SK-N-SH (cell line): ENCODE results near the gene LRRC56. TPM values are rescaled to one million over a fixed set of nuclear protein-coding genes. Genes with fewer than 3 reads are reported as not detected.

Experiments
- CTCF ChIA-PET: fragments of 300-600, 350-600 bp; formaldehyde crosslinking; extraction: SDS; loops from one replicate; lab custom pipeline; 2021; lab: Yijun Ruan, JAX
- POLR2A ChIA-PET: fragments of 350-600 bp; sonication (Branson Sonifier 250); formaldehyde crosslinking; extraction: SDS; loops from one replicate; lab custom pipeline; 2020; ENCODE audit warnings: antibody characterized with exemption, inconsistent platforms; lab: Yijun Ruan, JAX
- DNase-seq: peaks from one replicate; pipeline ENCODE4 v3.0.0; 2012
- H2AFZ ChIP-seq: fragments of 200-600 bp; sonication (generic); 2 replicates; pipeline ENCODE4 v1.8.1; 2016; ENCODE audit warnings: antibody characterized with exemption, mild to moderate bottlenecking, low read depth
- H3F3A ChIP-seq: fragments of 200-600 bp; sonication (generic); replicated peaks from 2 replicates; pipeline ENCODE3; 2016; ENCODE audit warnings: antibody characterized with exemption, mild to moderate bottlenecking; ENCODE audit not compliant: insufficient read depth
- H3K27ac ChIP-seq, 2 experiments: fragments of 200-500 bp in 1 of 2; fragments of 200-600 bp in 1 of 2; sonication (Bioruptor generic) in 1 of 2; sonication (generic), shearing (Covaris generic) in 1 of 2; 2 replicates each; pipeline versions ENCODE4 v1.5.1 to v1.6.1; 2014 to 2016; ENCODE audit warnings: low read depth in 2 of 2, inconsistent platforms in 1 of 2, low read length in 1 of 2, mild to moderate bottlenecking in 1 of 2, mixed read lengths in 1 of 2
- H3K27me3 ChIP-seq: fragments of 200-600 bp; sonication (generic), shearing (Covaris generic); 2 replicates; pipeline ENCODE4 v1.6.1; 2016; ENCODE audit warnings: mixed run types; ENCODE audit not compliant: insufficient read depth
- H3K36me3 ChIP-seq, 2 experiments: fragments of 200-500 bp in 1 of 2; fragments of 200-600 bp in 1 of 2; sonication (Bioruptor generic) in 1 of 2; sonication (generic) in 1 of 2; replicated peaks in 1 of 2; 2 replicates each; pipeline versions ENCODE3 to v1.5.1; 2014 to 2016; ENCODE audit warnings: low read length in 1 of 2, mild to moderate bottlenecking in 1 of 2; ENCODE audit not compliant: insufficient read depth in 2 of 2, control insufficient read depth in 1 of 2
- H3K4me1 ChIP-seq, 2 experiments: fragments of 200-500 bp in 1 of 2; fragments of 200-600 bp in 1 of 2; sonication (Bioruptor generic) in 1 of 2; sonication (generic), shearing (Covaris generic) in 1 of 2; 2 replicates each; pipeline versions ENCODE4 v1.5.1 to v1.6.1; 2014 to 2016; ENCODE audit warnings: low read depth in 1 of 2, low read length in 1 of 2, mixed run types in 1 of 2; ENCODE audit not compliant: insufficient read depth in 2 of 2, control insufficient read depth in 1 of 2
- H3K4me2 ChIP-seq: fragments of 200-600 bp; sonication (generic), shearing (Covaris generic); 2 replicates; pipeline ENCODE4 v1.6.1; 2017; ENCODE audit warnings: mixed run types
- H3K4me3 ChIP-seq, 2 experiments: fragments of 200-500 bp in 1 of 2; fragments of 200-600 bp in 1 of 2; sonication (Bioruptor generic) in 1 of 2; sonication (generic), shearing (Covaris generic) in 1 of 2; 2 replicates each; pipeline versions ENCODE4 v1.5.1 to v1.8.1; 2014 to 2016; ENCODE audit warnings: low read depth in 2 of 2, inconsistent platforms in 1 of 2, low read length in 1 of 2, mild to moderate bottlenecking in 1 of 2, mixed read lengths in 1 of 2, moderate library complexity in 1 of 2
- H3K79me2 ChIP-seq: fragments of 200-600 bp; sonication (generic); 2 replicates; pipeline ENCODE4 v1.8.1; 2017; ENCODE audit warnings: mild to moderate bottlenecking; ENCODE audit not compliant: insufficient read depth
- H3K9ac ChIP-seq: fragments of 200-600 bp; sonication (generic); 2 replicates; pipeline ENCODE4 v1.6.1; 2017; ENCODE audit warnings: mixed run types
- H3K9me2 ChIP-seq: fragments of 200-600 bp; sonication (generic); 2 replicates; pipeline ENCODE4 v1.6.1; 2017; ENCODE audit warnings: mixed run types
- H3K9me3 ChIP-seq: fragments of 200-600 bp; sonication (generic); 2 replicates; pipeline ENCODE4 v1.6.1; 2017; ENCODE audit warnings: mixed run types, mild to moderate bottlenecking, moderate library complexity
- H4K20me1 ChIP-seq: fragments of 200-600 bp; sonication (generic); 2 replicates; pipeline ENCODE4 v1.6.1; 2017; ENCODE audit warnings: mild to moderate bottlenecking, mixed run types; ENCODE audit not compliant: insufficient read depth
- NFIC ChIP-seq: IDR thresholded peaks from 2 replicates; pipeline ENCODE4 v1.4.0; 2012; ENCODE audit warnings: borderline replicate concordance
- NRF1 ChIP-seq: IDR thresholded peaks from 2 replicates; pipeline ENCODE4 v1.6.1; 2012; ENCODE audit warnings: low read depth, mild to moderate bottlenecking, low read length
- RCOR1 ChIP-seq: fragments of 150-350 bp; IDR thresholded peaks from 2 replicates; pipeline ENCODE4 v1.6.1; 2017; ENCODE audit warnings: antibody characterized with exemption, low read length
- YY1 ChIP-seq: IDR thresholded peaks from 2 replicates; pipeline ENCODE4 v1.4.0; 2012; ENCODE audit warnings: low read depth, mild to moderate bottlenecking
- WGBS: methylation state at CpG from one replicate; pipeline ENCODE4 v1.1.6; 2017; ENCODE audit warnings: low lambda C conversion rate; 5-methylcytosine and 5-hydroxymethylcytosine counted together
- polyA plus RNA-seq, 3 experiments: library from polyadenylated mRNA; depleted of rRNA; stranded (reverse); fragments of >200 nt; gene quantifications; 2 replicates each; pipeline ENCODE4 v1.2.3, GENCODE V29; 2012
- small RNA-seq, 7 experiments: library from RNA; depleted of rRNA; stranded (forward); fragments of <200 nt; gene quantifications; one replicate each; pipeline ENCODE3, GENCODE V24; 2012

LRRC56 gene
- polyA plus RNA-seq, 1 of the 3 experiments (the other 2 are of a cell fraction): 1.2 TPM

DNA sequence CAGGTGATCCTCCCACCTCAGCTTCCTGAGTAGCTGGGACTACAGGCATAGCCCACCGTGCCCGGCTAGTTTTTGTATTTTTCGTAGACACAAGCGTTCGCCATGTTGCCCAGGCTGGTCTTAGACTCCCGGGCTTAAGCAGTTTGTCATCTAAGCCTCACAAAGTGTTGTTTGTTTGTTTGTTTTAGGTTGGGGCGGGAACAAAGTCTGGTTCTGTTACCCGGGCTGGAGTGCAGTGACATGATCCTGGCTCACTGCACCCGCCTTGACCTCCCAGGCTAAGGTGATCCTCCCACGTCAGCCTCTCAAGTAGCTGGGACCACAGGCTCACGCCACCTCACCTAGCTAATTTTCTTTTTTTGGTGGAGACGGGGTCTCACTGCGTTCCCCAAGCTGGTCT, 65.8 kb downstream of the LRRC56 start:
- peaks cover 17% of the 10 kb centered on the region; the same call in 1 of the 2 replicates for H3K79me2 ChIP-seq
- peaks cover 4 to 14% of the 10 kb centered on the region in 2 experiments; a peak in 1 of 4 replicates for H3K4me1 ChIP-seq
- no peak overlapping the region for H3K9ac ChIP-seq
- H3K9me2 ChIP-seq: no peaks in the 10 kb centered on the region
- H3K4me2 ChIP-seq: no peak overlapping the region
- ChIA-PET CTCF (interaction anchor here (0.9 to 1.0 kb wide), 2 partner anchors 48 to 124 kb away, joined by 3 read pairs; no protein-coding TSS in a partner anchor), POLR2A (no interaction called here)
- 92% methylated on average over 11 of the region's 13 CpGs for WGBS
- H3F3A ChIP-seq: no peaks in the 10 kb centered on the region
- H3K4me3 ChIP-seq: no peak overlapping the region
- peaks cover 15% of the 10 kb centered on the region; the same call in 1 of the 2 replicates for H4K20me1 ChIP-seq
- DNase-seq: no peak
- TF ChIP-seq NFIC: no peak
- TF ChIP-seq YY1: no peak
- no peak for TF ChIP-seq NRF1
- no peak for TF ChIP-seq RCOR1
- no peak overlapping the region for H2AFZ ChIP-seq
- peaks cover 47 to 70% of the 10 kb centered on the region in 2 experiments for H3K36me3 ChIP-seq
- no peak overlapping the region for H3K27ac ChIP-seq
- H3K27me3 ChIP-seq: no peaks in the 10 kb centered on the region
- H3K9me3 ChIP-seq: no peaks in the 10 kb centered on the region

Small RNAs within 50 kb of the gene (small RNA-seq; reads per million reads assigned to genes)
- 14.9 to 295 (median 251) reads per million in 7 experiments for gene MIR210

Other genes starting within 250 kb of the LRRC56 start
- 19.9 and 26.5 TPM in 2 replicates for gene PGGHG, start 248.4 kb upstream of the LRRC56 start, polyA plus RNA-seq (2012; rRNA removed)
- gene IFITM5, start 238.0 kb upstream of the LRRC56 start, polyA plus RNA-seq (2012; rRNA removed): not detected in 2 replicates
- 398 and 518 TPM in 2 replicates for gene IFITM2, start 229.7 kb upstream of the LRRC56 start, polyA plus RNA-seq (2012; rRNA removed)
- 15.3 and 19.4 TPM in 2 replicates for gene IFITM1, start 223.5 kb upstream of the LRRC56 start, polyA plus RNA-seq (2012; rRNA removed)
- gene IFITM3, start 216.7 kb upstream of the LRRC56 start, polyA plus RNA-seq (2012; rRNA removed): 229 and 326 TPM in 2 replicates
- gene B4GALNT4, start 168.0 kb upstream of the LRRC56 start, polyA plus RNA-seq (2012; rRNA removed): 58.6 and 66.7 TPM in 2 replicates
- gene PKP3, start 143.3 kb upstream of the LRRC56 start, polyA plus RNA-seq (2012; rRNA removed): 1.4 and 2.4 TPM in 2 replicates
- 22.4 and 32.5 TPM in 2 replicates for gene SIGIRR, start 122.5 kb upstream of the LRRC56 start, polyA plus RNA-seq (2012; rRNA removed)
- 0.06 and 0.12 TPM in 2 replicates for gene ANO9, start 95.5 kb upstream of the LRRC56 start, polyA plus RNA-seq (2012; rRNA removed)
- gene PTDSS2, start 87.2 kb upstream of the LRRC56 start, polyA plus RNA-seq (2012; rRNA removed): 25.6 and 28.6 TPM in 2 replicates
- 135 and 147 TPM in 2 replicates for gene RNH1, start 30.3 kb upstream of the LRRC56 start, polyA plus RNA-seq (2012; rRNA removed)
- gene HRAS, start 2.0 kb upstream of the LRRC56 start, polyA plus RNA-seq (2012; rRNA removed): 138 and 217 TPM in 2 replicates
- 2.4 and 2.6 TPM in 2 replicates for gene LMNTD2, start 23.2 kb downstream of the LRRC56 start, polyA plus RNA-seq (2012; rRNA removed)
- 19.8 and 24.0 TPM in 2 replicates for gene RASSF7, start 23.4 kb downstream of the LRRC56 start, polyA plus RNA-seq (2012; rRNA removed)
- gene PHRF1, start 38.9 kb downstream of the LRRC56 start, polyA plus RNA-seq (2012; rRNA removed): 18.8 and 22.7 TPM in 2 replicates
- gene IRF7, start 78.4 kb downstream of the LRRC56 start, polyA plus RNA-seq (2012; rRNA removed): 5.9 and 6.3 TPM in 2 replicates
- gene CDHR5, start 87.4 kb downstream of the LRRC56 start, polyA plus RNA-seq (2012; rRNA removed): not detected in 2 replicates
- not detected in 2 replicates for gene SCT, start 89.7 kb downstream of the LRRC56 start, polyA plus RNA-seq (2012; rRNA removed)
- not detected in 2 replicates for gene DRD4, start 99.7 kb downstream of the LRRC56 start, polyA plus RNA-seq (2012; rRNA removed)
- 36.0 and 40.6 TPM in 2 replicates for gene DEAF1, start 157.7 kb downstream of the LRRC56 start, polyA plus RNA-seq (2012; rRNA removed)
- 40.4 and 51.0 TPM in 2 replicates for gene TMEM80, start 158.3 kb downstream of the LRRC56 start, polyA plus RNA-seq (2012; rRNA removed)
- gene EPS8L2, start 168.7 kb downstream of the LRRC56 start, polyA plus RNA-seq (2012; rRNA removed): 0.67 and 0.74 TPM in 2 replicates
- 78.4 and 103 TPM in 2 replicates for gene TALDO1, start 209.9 kb downstream of the LRRC56 start, polyA plus RNA-seq (2012; rRNA removed)
- 72.9 and 86.2 TPM in 2 replicates for gene GATD1, start 240.0 kb downstream of the LRRC56 start, polyA plus RNA-seq (2012; rRNA removed)